NT2/D1 (cell line): ENCODE measurements around the gene DLG2.
A peak's percentile ranks its signal among the peaks of the same experiment; 100 is the strongest.
"Not testable (repeated sequence)": the region's sequence is repeated elsewhere in the genome, so short reads cannot be mapped to it uniquely, and the experiment has no call there.

Source experiments
- DNase-seq: peaks from one replicate; pipeline ENCODE4 v3.0.0-alpha.2; 2011; ENCODE audit warnings: low read depth, low spot score
- H3K27me3 ChIP-seq: 2 replicates; pipeline ENCODE4 v1.6.0; 2011; ENCODE audit warnings: mild to moderate bottlenecking; ENCODE audit not compliant: insufficient read length, insufficient read depth
- H3K36me3 ChIP-seq: 2 replicates; pipeline ENCODE4 v1.6.1; 2011; ENCODE audit warnings: mild to moderate bottlenecking, low read length, mixed read lengths; ENCODE audit not compliant: insufficient read depth, insufficient read length
- H3K4me1 ChIP-seq: 2 replicates; pipeline ENCODE4 v1.5.1; 2011; ENCODE audit not compliant: insufficient read depth, insufficient read length
- H3K4me3 ChIP-seq: 2 replicates; pipeline ENCODE4 v1.5.1; 2011; ENCODE audit warnings: low read depth; ENCODE audit not compliant: insufficient read length
- H3K9ac ChIP-seq: 2 replicates; pipeline ENCODE4 v1.6.0; 2011; ENCODE audit warnings: low read depth; ENCODE audit not compliant: insufficient read length
- H3K9me3 ChIP-seq: 2 replicates; pipeline ENCODE4 v1.5.1; 2011; ENCODE audit warnings: mild to moderate bottlenecking, low read length; ENCODE audit not compliant: insufficient read depth
- SUZ12 ChIP-seq: IDR thresholded peaks from 2 replicates; pipeline ENCODE4 v1.6.1; 2011; ENCODE audit not compliant: insufficient read length, insufficient read depth; ENCODE audit errors: extremely low read depth
- YY1 ChIP-seq: IDR thresholded peaks from 2 replicates; pipeline ENCODE4 v1.6.1; 2011; ENCODE audit not compliant: insufficient read length, insufficient read depth
- ZNF274 ChIP-seq: IDR thresholded peaks from 2 replicates; pipeline ENCODE4 v1.6.1; 2011; ENCODE audit warnings: mild to moderate bottlenecking, low read depth, low read length

Gene DLG2

GRCh38 chr11:85664615-85665481 lies 37.7 kb upstream of the DLG2 start, which contains the start of gene CREBZF:
Gene CREBZF, minus strand, starts transcription at chr11:85665129. Its CDS starts 254 bp downstream, at chr11:85664875.
- Histone ChIP-seq H3K27me3 (no peaks in the 10 kb centered on the region), H3K9ac (peak within 1 kb of the TSS; percentile 97)
- TF ChIP-seq YY1 (no peak), ZNF274 (no peak), SUZ12 (no peak)

GRCh38 chr11:85663753-85664614 lies 36.8 kb upstream of the DLG2 start:
- Histone ChIP-seq H3K27me3 (no peaks in the 10 kb centered on the region), H3K4me1 (no peaks in the 10 kb centered on the region), H3K9ac (peak overlapping the region; percentile 97), H3K9me3 (no peaks in the 10 kb centered on the region), H3K36me3 (peaks cover 42% of the 10 kb centered on the region), H3K4me3 (peak overlapping the region; percentile 83)
- no peak for TF ChIP-seq SUZ12
- no peak for TF ChIP-seq YY1
- TF ChIP-seq ZNF274 = no peak
- peak; percentile 68 for DNase-seq

More at GRCh38 chr11:85664615-85665481, 37.7 kb upstream of the DLG2 start, which contains the start of gene CREBZF:
- peaks cover 38% of the 10 kb centered on the region for H3K36me3 ChIP-seq
- peak; percentile 90 for DNase-seq
- H3K9me3 ChIP-seq = no peaks in the 10 kb centered on the region
- H3K4me3 ChIP-seq = peak within 1 kb of the TSS; percentile 83
- no peaks in the 10 kb centered on the region for H3K4me1 ChIP-seq

- H3K4me3 ChIP-seq = peak overlapping the region; percentile 83
- H3K9me3 ChIP-seq = no peaks in the 10 kb centered on the region
- H3K4me1 ChIP-seq = no peaks in the 10 kb centered on the region
- H3K9ac ChIP-seq = peak overlapping the region; percentile 97
- no peaks in the 10 kb centered on the region for H3K27me3 ChIP-seq
- DNase-seq = no peak
- TF ChIP-seq SUZ12 (no peak), YY1 (no peak), ZNF274 (no peak)
- H3K36me3 ChIP-seq = peaks cover 50% of the 10 kb centered on the region
Measured at GRCh38 chr11:85663080-85663752, 36.1 kb upstream of the DLG2 start.

GRCh38 chr11:85661972-85662664 lies 35.0 kb upstream of the DLG2 start:
- no peaks in the 10 kb centered on the region for H3K9me3 ChIP-seq
- peaks cover 60% of the 10 kb centered on the region for H3K36me3 ChIP-seq
- no peaks in the 10 kb centered on the region for H3K27me3 ChIP-seq
- no peak for DNase-seq
- TF ChIP-seq YY1 (no peak), SUZ12 (no peak), ZNF274 (no peak)
- peak overlapping the region; percentile 83 for H3K4me3 ChIP-seq
- no peaks in the 10 kb centered on the region for H3K4me1 ChIP-seq
- no peak overlapping the region for H3K9ac ChIP-seq

- Histone ChIP-seq H3K9me3 (no peaks in the 10 kb centered on the region), H3K9ac (no peak overlapping the region), H3K36me3 (peaks cover 65% of the 10 kb centered on the region), H3K4me3 (no peak overlapping the region), H3K27me3 (no peaks in the 10 kb centered on the region), H3K4me1 (no peaks in the 10 kb centered on the region)
- DNase-seq = no peak
- no peak for TF ChIP-seq ZNF274
- TF ChIP-seq YY1 = no peak
- TF ChIP-seq SUZ12 = no peak
Measured at GRCh38 chr11:85658180-85658579, 31.0 kb upstream of the DLG2 start.

- no peak for TF ChIP-seq YY1
- TF ChIP-seq ZNF274 = no peak
- TF ChIP-seq SUZ12 = no peak
- Histone ChIP-seq H3K4me1 (no peaks in the 10 kb centered on the region), H3K36me3 (peaks cover 54% of the 10 kb centered on the region), H3K9me3 (no peaks in the 10 kb centered on the region), H3K4me3 (no peak overlapping the region), H3K27me3 (no peaks in the 10 kb centered on the region), H3K9ac (no peak overlapping the region)
- no peak for DNase-seq
Measured at GRCh38 chr11:85656777-85657176, 29.6 kb upstream of the DLG2 start.

- DNase-seq, H3K4me3 ChIP-seq: not testable (repeated sequence)
- H3K36me3 ChIP-seq = peaks cover 39% of the 10 kb centered on the region
Measured at GRCh38 chr11:85654343-85654742, 27.2 kb upstream of the DLG2 start.

More at GRCh38 chr11:85654343-85654742, 27.2 kb upstream of the DLG2 start:
- not testable (repeated sequence) for H3K9me3 ChIP-seq, H3K9ac ChIP-seq, H3K27me3 ChIP-seq, H3K4me1 ChIP-seq
